K562 (cell line): ENCODE data around the gene HAAO. TPM values are rescaled to one million over a fixed set of nuclear protein-coding genes. Genes with fewer than 3 reads are reported as not detected.

Experiments used
- ATAC-seq: fragments of 200-7000 bp; cut with Tn5 transposase; 3 replicates; pipeline ENCODE4 v1.9.1; 2020; ENCODE audit warnings: moderate library complexity
- BruUV-seq: library from RNA; stranded (reverse); fragments of 400-500 nt; replicated peaks from 2 replicates; lab custom pipeline; 2021; lab: Mats Ljungman, UMichigan
- CTCF ChIA-PET: fragments of 300-600 bp; formaldehyde crosslinking; extraction: SDS; loops from one replicate; lab custom pipeline; 2021; ENCODE audit warnings: low intra/inter-chr PET ratio; lab: Yijun Ruan, JAX
- POLR2A ChIA-PET: fragments of 300-600, 350-650 bp; sonication (Branson Sonifier 250); formaldehyde crosslinking; extraction: SDS; loops from one replicate; lab custom pipeline; 2021; ENCODE audit warnings: antibody characterized with exemption, inconsistent platforms; lab: Yijun Ruan, JAX
- DNase-seq, 4 experiments: peaks; one replicate each; pipeline versions ENCODE4 v3.0.0 to v3.0.0-alpha.2; 2011 to 2018; ENCODE audit warnings: low spot score in 3 of 4, mixed read lengths in 3 of 4; ENCODE audit errors: extremely low read depth in 1 of 4
- FAIRE-seq: peaks from 2 replicates; lab custom pipeline; 2011; peaks lifted over from hg19 to GRCh38; lab: Jason Lieb, UNC
- H2AFZ ChIP-seq: 2 replicates; pipeline ENCODE4 v1.6.0; 2011; ENCODE audit warnings: low read depth, low read length, control low read depth, inconsistent platforms
- H3K27ac ChIP-seq: fragments of 200-600 bp; 3 replicates; pipeline ENCODE4 v1.8.0; 2011; ENCODE audit warnings: low read depth, mild to moderate bottlenecking, control low read depth, inconsistent platforms, low read length, moderate library complexity, mixed read lengths; ENCODE audit errors: extremely low read depth
- H3K27me3 ChIP-seq, 2 experiments: fragments of 300-600 bp in 1 of 2; 2 replicates in 1 of 2; 3 replicates in 1 of 2; pipeline versions ENCODE4 v1.6.0 to v1.8.0; 2011; ENCODE audit warnings: inconsistent platforms in 2 of 2, low read length in 2 of 2, mild to moderate bottlenecking in 1 of 2, mixed read lengths in 1 of 2, moderate library complexity in 1 of 2; ENCODE audit not compliant: control insufficient read depth in 2 of 2, insufficient read depth in 2 of 2
- H3K36me3 ChIP-seq: fragments of 300-600 bp; 3 replicates; pipeline ENCODE4 v1.8.0; 2011; ENCODE audit warnings: mild to moderate bottlenecking, low read length, inconsistent platforms; ENCODE audit not compliant: control insufficient read depth, insufficient read depth
- H3K4me1 ChIP-seq, 2 experiments: fragments of 200-600 bp in 1 of 2; replicated peaks in 1 of 2; 2 replicates in 1 of 2; 3 replicates in 1 of 2; pipeline versions ENCODE4 v1.5.1 to v1.8.0; 2011; ENCODE audit warnings: inconsistent platforms in 2 of 2, low read length in 2 of 2, mild to moderate bottlenecking in 1 of 2, mixed read lengths in 1 of 2, moderate library complexity in 1 of 2; ENCODE audit not compliant: control insufficient read depth in 2 of 2, insufficient read depth in 2 of 2
- H3K4me2 ChIP-seq: 2 replicates; pipeline ENCODE4 v1.6.1; 2011; ENCODE audit warnings: low read length, control low read depth, inconsistent platforms, mixed read lengths; ENCODE audit not compliant: insufficient read depth
- H3K4me3 ChIP-seq: fragments of 200-600 bp; sonication (generic), shearing (Covaris generic); 2 replicates; pipeline ENCODE4 v1.5.1; 2016; ENCODE audit warnings: control low read depth, inconsistent platforms
- H3K79me2 ChIP-seq: fragments of 200-600 bp; 3 replicates; pipeline ENCODE4 v1.8.0; 2011; ENCODE audit warnings: low read length, inconsistent platforms; ENCODE audit not compliant: control insufficient read depth, insufficient read depth
- H3K9ac ChIP-seq, 2 experiments: 2 replicates each; pipeline versions ENCODE4 v1.6.0 to v1.6.1; 2011; ENCODE audit warnings: low read depth in 2 of 2, low read length in 2 of 2, control low read depth in 1 of 2, inconsistent platforms in 1 of 2, mild to moderate bottlenecking in 1 of 2, mixed read lengths in 1 of 2; ENCODE audit not compliant: insufficient read depth in 1 of 2
- H3K9me1 ChIP-seq: one replicate; pipeline ENCODE4 v1.6.0; 2011; ENCODE audit warnings: inconsistent platforms, mild to moderate bottlenecking, low read length, moderate library complexity; ENCODE audit not compliant: control insufficient read depth, insufficient read depth
- H3K9me3 ChIP-seq: replicated peaks from 2 replicates; pipeline ENCODE4 v1.5.1; 2011; ENCODE audit warnings: low read depth, low read length, inconsistent platforms; ENCODE audit not compliant: control insufficient read depth, insufficient read depth
- H4K20me1 ChIP-seq: replicated peaks from 2 replicates; pipeline ENCODE4 v1.6.1; 2011; ENCODE audit warnings: low read length, inconsistent platforms, mixed read lengths; ENCODE audit not compliant: control insufficient read depth, insufficient read depth
- ATF1 ChIP-seq, 2 experiments: fragments of 450-650 bp in 1 of 2; IDR thresholded peaks; 2 replicates each; pipeline ENCODE4 v1.6.1; 2016; ENCODE audit warnings: missing compliant biosample characterization in 1 of 2, missing genetic modification characterization in 1 of 2
- C11orf30 ChIP-seq: fragments of 450-650 bp; IDR thresholded peaks from 2 replicates; pipeline ENCODE4 v1.6.1; 2016; ENCODE audit warnings: low read depth, mild to moderate bottlenecking
- CEBPB ChIP-seq: fragments of 450-650 bp; IDR thresholded peaks from 2 replicates; pipeline ENCODE4 v1.6.1; 2016; ENCODE audit warnings: missing genetic modification characterization, missing compliant biosample characterization
- ESRRB ChIP-seq: fragments of 250-450 bp; sonication (Bioruptor Pico); IDR thresholded peaks from 2 replicates; pipeline ENCODE4 v1.5.0; 2020; ENCODE audit warnings: mild to moderate bottlenecking, moderate library complexity, borderline replicate concordance
- HSF4 ChIP-seq: fragments of 250-450 bp; sonication (Bioruptor Pico); IDR thresholded peaks from 2 replicates; pipeline ENCODE4 v2.1.2; 2022; ENCODE audit warnings: mild to moderate bottlenecking, moderate library complexity, borderline replicate concordance
- SMAD1 ChIP-seq: fragments of 150-350 bp; IDR thresholded peaks from 2 replicates; pipeline ENCODE4 v1.6.1; 2014; ENCODE audit warnings: low read length, low read depth; ENCODE audit not compliant: partially characterized antibody
- ZZZ3 ChIP-seq: fragments of 450-650 bp; IDR thresholded peaks from 2 replicates; pipeline ENCODE4 v1.6.1; 2016; ENCODE audit warnings: antibody characterized with exemption, mild to moderate bottlenecking, moderate library complexity
- WGBS: fragments of 100-300 bp; shearing (Covaris generic); methylation state at CpG from one replicate; pipeline ENCODE4 v1.1.6; 2016; ENCODE audit warnings: low coverage, mixed read lengths; ENCODE audit not compliant: insufficient coverage; ENCODE audit errors: missing lambda C conversion rate; 5-methylcytosine and 5-hydroxymethylcytosine counted together
- in situ Hi-C: fragments of 300-500 bp; cut with MboI; formaldehyde crosslinking; loops from 4 replicates; pipeline ENCODE4 v1.15.0; 2018; ENCODE audit warnings: inconsistent platforms, mixed read lengths
- intact Hi-C: fragments of 100-400 bp; cut with micrococcal nuclease; formaldehyde crosslinking; loops from 2 replicates; pipeline ENCODE4 v1.14.2; 2022
- polyA plus RNA-seq, 8 experiments: library from polyadenylated mRNA; depleted of rRNA in 4 of 8; stranded (reverse) in 5 of 8; unstranded in 3 of 8; fragments of >200 nt; fragmentation: Nextera tagmentation in 2 of 8; fragmentation: Illumina TruSeq in 1 of 8; extraction: Ambion mirVana in 2 of 8; extraction: Trizol in 1 of 8; gene quantifications; 2 replicates each; pipeline versions ENCODE4 v1.2.1 to v1.2.3, GENCODE V29; 2011 to 2014; ENCODE audit warnings: inconsistent platforms in 1 of 8, missing spikeins in 1 of 8
- total RNA-seq, 7 experiments: library from RNA; depleted of rRNA in 6 of 7; stranded (reverse); fragments of >200 nt in 6 of 7; fragmentation: Illumina TruSeq in 2 of 7; extraction: Trizol in 2 of 7; gene quantifications; 2 replicates each; pipeline versions ENCODE4 v1.2.1 to v1.2.3, GENCODE V29; 2011 to 2021; ENCODE audit warnings: low replicate concordance in 1 of 7
- TF ChIP-seq, protein P1 (sequence below): fragments of 250-450 bp; sonication (Bioruptor Pico); IDR thresholded peaks from 2 replicates; pipeline ENCODE4 v1.9.0; 2021; ENCODE audit warnings: mild to moderate bottlenecking
- TF ChIP-seq, protein P2 (sequence below): IDR thresholded peaks from 2 replicates; pipeline ENCODE4 v1.6.1; 2014; ENCODE audit warnings: antibody characterized with exemption

The HAAO gene
- total and polyA plus RNA-seq, 9 of the 15 experiments (the other 6 are each of a cell fraction or from before 2014, with no cell fraction given): not detected

DNA sequence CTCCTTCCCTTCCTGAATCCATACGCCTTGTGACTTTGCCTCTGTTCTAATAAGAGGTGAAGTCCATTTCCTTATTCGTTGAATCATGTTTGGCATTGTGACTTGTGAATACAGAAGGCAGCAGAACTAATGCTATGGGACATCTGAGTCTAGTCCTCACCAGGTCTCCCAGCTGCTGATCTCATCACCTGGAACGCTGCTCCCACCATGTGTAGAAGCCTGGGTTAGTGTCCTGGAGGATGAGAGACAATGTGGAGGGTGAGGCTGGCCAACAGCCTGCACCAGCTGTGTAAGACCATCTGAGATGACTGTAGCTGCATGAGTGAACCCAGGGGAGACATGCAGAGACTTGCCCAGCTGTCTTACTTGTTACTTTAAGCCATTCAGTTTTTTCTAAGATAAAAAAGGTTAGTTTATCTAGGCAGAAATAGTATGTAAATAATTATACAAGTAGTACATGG is 3.5 kb upstream of the HAAO start:
- in situ Hi-C loops: loop anchor here (25.0 kb wide), 1 partner anchor 284 kb away; no protein-coding TSS in a partner anchor
- TF ChIP-seq C11orf30: no peak
- no peak for TF ChIP-seq ESRRB (CRISPR knock-in tag)
- TF ChIP-seq, protein P1, sequence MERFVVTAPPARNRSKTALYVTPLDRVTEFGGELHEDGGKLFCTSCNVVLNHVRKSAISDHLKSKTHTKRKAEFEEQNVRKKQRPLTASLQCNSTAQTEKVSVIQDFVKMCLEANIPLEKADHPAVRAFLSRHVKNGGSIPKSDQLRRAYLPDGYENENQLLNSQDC (CRISPR knock-in tag): no peak
- no peak for TF ChIP-seq HSF4 (CRISPR knock-in tag)
- TF ChIP-seq ATF1 (CRISPR knock-in tag; IDR thresholded peaks at IDR 0.05): no peak
- no peak for TF ChIP-seq ATF1 (tag; IDR thresholded peaks at IDR 0.05)
- no peak for TF ChIP-seq CEBPB (tag)
- no peak for TF ChIP-seq ZZZ3
- TF ChIP-seq, protein P2, sequence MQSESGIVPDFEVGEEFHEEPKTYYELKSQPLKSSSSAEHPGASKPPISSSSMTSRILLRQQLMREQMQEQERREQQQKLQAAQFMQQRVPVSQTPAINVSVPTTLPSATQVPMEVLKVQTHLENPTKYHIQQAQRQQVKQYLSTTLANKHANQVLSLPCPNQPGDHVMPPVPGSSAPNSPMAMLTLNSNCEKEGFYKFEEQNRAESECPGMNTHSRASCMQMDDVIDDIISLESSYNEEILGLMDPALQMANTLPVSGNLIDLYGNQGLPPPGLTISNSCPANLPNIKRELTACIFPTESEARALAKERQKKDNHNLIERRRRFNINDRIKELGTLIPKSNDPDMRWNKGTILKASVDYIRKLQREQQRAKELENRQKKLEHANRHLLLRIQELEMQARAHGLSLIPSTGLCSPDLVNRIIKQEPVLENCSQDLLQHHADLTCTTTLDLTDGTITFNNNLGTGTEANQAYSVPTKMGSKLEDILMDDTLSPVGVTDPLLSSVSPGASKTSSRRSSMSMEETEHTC: no peak
- TF ChIP-seq SMAD1: no peak
- Histone ChIP-seq H3K4me1 (peaks cover 0 to 6% of the 10 kb centered on the region in 2 experiments; a peak in 1 of 5 replicates), H3K9ac (no peak overlapping the region), H2AFZ (no peak overlapping the region), H3K79me2 (no peaks in the 10 kb centered on the region), H3K36me3 (no peaks in the 10 kb centered on the region), H3K9me1 (no peaks in the 10 kb centered on the region), H3K9me3 (no peaks in the 10 kb centered on the region), H3K4me2 (no peak overlapping the region), H4K20me1 (no peaks in the 10 kb centered on the region), H3K27ac (no peak overlapping the region), H3K4me3 (no peak overlapping the region), H3K27me3 (peaks cover 0 to 16% of the 10 kb centered on the region in 2 experiments; a peak in 3 of 5 replicates)
- FAIRE-seq: no peak
- no peak for DNase-seq
- 4% methylated on average over 3 of the region's 3 CpGs for WGBS
- intact Hi-C loops: no loop called here
- BruUV-seq: no TSS peak
- ChIA-PET CTCF (no interaction called here), POLR2A (interaction anchor here (1.2 kb wide), 1 partner anchor 10 kb away, joined by 3 read pairs; no protein-coding TSS in a partner anchor)
- ATAC-seq: no peak
